Central memory CD8-positive, alpha-beta T cell (primary cell): ENCODE data around the gene TFRC.

Experiments used
- ATAC-seq: fragments of 150-1000 bp; cut with Tn5 transposase; replicated peaks from 2 replicates; pipeline ENCODE4 v1.10.0; 2022; ENCODE audit warnings: mild to moderate bottlenecking, moderate FRiP score, moderate number of reproducible peaks; ENCODE audit not compliant: poor library complexity, severe bottlenecking; ENCODE audit errors: extremely low read depth
- DNase-seq, 2 donors: peaks; one replicate each; pipeline ENCODE4 v3.0.0; 2021; ENCODE audit warnings: low spot score in 2 of 2
- H3K27ac Mint-ChIP-seq: one replicate; pipeline ENCODE4 v1.8.0; 2022; ENCODE audit warnings: low read depth, mild to moderate bottlenecking, moderate library complexity, mixed read lengths
- H3K27me3 Mint-ChIP-seq: one replicate; pipeline ENCODE4 v1.8.0; 2022; ENCODE audit warnings: mixed read lengths
- H3K36me3 Mint-ChIP-seq: one replicate; pipeline ENCODE4 v1.8.0; 2022; ENCODE audit warnings: mild to moderate bottlenecking, moderate library complexity, mixed read lengths; ENCODE audit not compliant: insufficient read depth
- H3K4me1 Mint-ChIP-seq: one replicate; pipeline ENCODE4 v1.8.0; 2022; ENCODE audit warnings: mixed read lengths
- H3K4me3 Mint-ChIP-seq: one replicate; pipeline ENCODE4 v1.8.0; 2022; ENCODE audit warnings: mild to moderate bottlenecking, moderate library complexity, mixed read lengths
- H3K9me3 Mint-ChIP-seq: one replicate; pipeline ENCODE4 v1.8.0; 2022; ENCODE audit warnings: mixed read lengths

TFRC gene

GRCh38 chr3:196081834-196082618, at the start of gene TFRC:
Gene TFRC (minus strand): TSS chr3:196082090. CDS start chr3:196077099, 4,991 bp downstream.
- DNase-seq (peak; percentile 84 to 88), ATAC-seq (peak; percentile 93)
- peak within 1 kb of the TSS; percentile 88 for H3K27ac Mint-ChIP-seq
- peak within 1 kb of the TSS; percentile 92 for H3K4me3 Mint-ChIP-seq
- peaks cover 47% of the 10 kb centered on the region for H3K4me1 Mint-ChIP-seq
- peaks cover 19% of the 10 kb centered on the region for H3K36me3 Mint-ChIP-seq
- H3K9me3 Mint-ChIP-seq = no peaks in the 10 kb centered on the region
- no peaks in the 10 kb centered on the region for H3K27me3 Mint-ChIP-seq

DNA sequence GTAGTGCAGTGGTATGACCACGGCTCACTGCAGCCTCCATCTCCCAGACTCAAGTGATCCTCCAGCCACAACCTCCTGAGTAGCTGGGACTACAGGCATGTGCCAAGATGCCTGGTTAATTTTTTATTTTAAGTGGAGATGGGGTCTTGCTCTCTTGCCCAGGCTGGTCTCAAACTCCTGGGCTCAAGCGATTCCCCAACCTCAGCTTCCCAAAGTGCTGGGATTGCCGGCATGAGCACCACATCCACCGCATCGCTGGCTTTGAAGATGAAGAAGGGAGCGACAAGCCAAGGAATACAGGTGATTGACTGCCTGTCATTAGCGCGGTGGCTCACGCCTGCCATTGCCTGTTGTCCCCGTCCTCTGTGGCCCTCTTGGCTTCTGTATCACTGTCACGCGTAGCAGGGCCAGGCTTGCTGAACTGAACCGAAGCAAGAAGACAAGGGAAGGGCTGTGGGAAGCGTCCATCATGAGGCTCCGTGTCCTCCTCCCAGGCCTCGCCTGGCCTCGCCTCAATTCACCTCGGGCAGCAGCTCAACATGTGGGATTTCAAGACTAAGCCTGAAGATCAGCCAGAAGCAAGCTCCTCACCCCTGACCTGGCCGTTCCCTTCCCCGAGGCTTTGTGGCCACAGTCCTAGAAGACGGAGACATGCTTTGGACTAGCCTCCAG, 46.4 kb upstream of the TFRC start:
- ATAC-seq = no peak

DNA sequence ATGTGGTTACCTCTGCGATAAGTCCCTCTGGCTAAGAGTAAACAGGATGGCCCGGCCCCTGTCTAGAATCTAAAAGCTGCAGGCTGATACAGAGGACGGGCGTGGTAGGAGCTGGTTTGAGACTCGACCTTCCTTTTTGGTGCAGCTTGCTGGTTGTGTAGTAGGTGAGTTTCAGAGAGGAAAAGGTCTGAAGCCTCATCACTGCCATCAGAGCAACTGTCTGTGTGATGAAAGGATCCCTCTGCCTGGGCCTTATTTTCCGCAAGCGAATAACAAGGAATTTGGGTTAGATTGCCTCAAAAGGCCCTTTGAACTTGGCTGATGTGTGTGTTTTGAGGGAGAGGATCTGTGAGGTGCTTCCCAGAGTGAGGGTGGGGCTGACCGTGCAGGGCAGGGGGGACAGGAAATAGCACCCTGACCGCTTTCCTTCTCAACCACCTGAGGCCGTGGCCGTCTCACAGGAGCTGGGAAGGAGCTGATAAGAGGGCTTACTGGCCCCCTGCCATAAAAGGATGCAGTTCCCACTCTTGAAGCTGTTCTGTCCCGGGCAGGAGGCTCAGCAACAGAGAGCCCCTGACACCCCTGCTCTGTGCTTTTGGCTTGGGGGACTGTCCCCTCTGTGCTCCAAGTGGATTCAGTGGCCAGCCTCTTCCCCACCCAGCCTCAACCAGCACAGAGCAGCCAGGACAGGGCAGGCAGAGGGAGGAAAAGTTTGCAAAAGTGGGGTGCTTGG, 45.6 kb upstream of the TFRC start:
- Mint-ChIP-seq H3K4me3 (peak overlapping the region; percentile 59), H3K9me3 (no peaks in the 10 kb centered on the region), H3K27me3 (no peaks in the 10 kb centered on the region), H3K27ac (peak overlapping the region; percentile 85), H3K4me1 (peaks cover 33% of the 10 kb centered on the region), H3K36me3 (peaks cover 3% of the 10 kb centered on the region)
- ATAC-seq (peak; percentile 78), DNase-seq (peak in 1 of 2 donors; percentile 26)

More for the DNA sequence above, 46.4 kb upstream of the TFRC start:
- peaks cover 3% of the 10 kb centered on the region for H3K36me3 Mint-ChIP-seq
- H3K9me3 Mint-ChIP-seq = no peaks in the 10 kb centered on the region
- peaks cover 27% of the 10 kb centered on the region for H3K4me1 Mint-ChIP-seq
- H3K27me3 Mint-ChIP-seq = no peaks in the 10 kb centered on the region
- H3K4me3 Mint-ChIP-seq = no peak overlapping the region
- peak overlapping the region; percentile 51 for H3K27ac Mint-ChIP-seq
- DNase-seq = no peak

DNA sequence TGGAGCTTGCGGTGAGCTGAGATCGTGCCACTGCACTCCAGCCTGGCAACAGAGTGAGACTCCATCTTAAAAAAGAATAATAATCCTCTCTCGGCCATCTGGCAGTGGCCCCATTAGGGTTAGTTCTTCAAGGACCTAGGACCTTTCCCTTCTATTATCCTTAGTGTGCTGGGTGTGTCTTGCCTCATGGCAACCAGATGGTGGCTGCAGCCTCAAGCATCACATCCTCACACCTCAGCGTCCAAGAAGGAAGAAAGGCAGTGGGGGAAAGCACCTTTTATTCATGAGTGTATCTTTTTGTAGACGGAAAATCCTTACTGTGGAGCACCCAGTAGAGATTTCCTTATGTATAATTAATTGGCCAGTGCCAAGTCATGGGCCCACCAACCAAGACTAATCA, 42.7 kb upstream of the TFRC start:
- Mint-ChIP-seq H3K9me3 (no peaks in the 10 kb centered on the region), H3K36me3 (peaks cover 5% of the 10 kb centered on the region), H3K4me1 (peaks cover 47% of the 10 kb centered on the region), H3K27ac (no peak overlapping the region), H3K4me3 (no peak overlapping the region), H3K27me3 (no peaks in the 10 kb centered on the region)
- ATAC-seq = no peak
- DNase-seq = no peak

DNA sequence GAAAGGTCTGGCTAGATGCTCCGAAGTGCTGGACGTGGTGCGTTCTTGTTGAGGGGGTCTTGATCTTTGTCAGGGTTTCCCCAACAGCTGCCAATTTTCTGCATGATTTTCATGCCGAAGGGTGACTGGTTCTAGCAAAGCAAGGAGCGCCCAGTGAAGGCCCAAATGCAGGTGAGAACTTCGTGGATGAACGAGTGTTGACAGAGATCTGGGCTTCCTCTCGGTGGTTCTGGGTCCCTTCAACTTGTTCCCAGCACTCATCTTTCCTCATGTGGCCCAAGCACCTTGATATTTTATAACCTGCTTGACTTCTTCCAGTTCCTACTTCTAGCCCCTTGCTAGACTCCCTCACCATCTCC, 40.8 kb upstream of the TFRC start:
- DNase-seq = no peak
- no peak overlapping the region for H3K27ac Mint-ChIP-seq
- peaks cover 3% of the 10 kb centered on the region for H3K36me3 Mint-ChIP-seq
- peaks cover 33% of the 10 kb centered on the region for H3K4me1 Mint-ChIP-seq
- ATAC-seq = no peak
- H3K4me3 Mint-ChIP-seq = no peak overlapping the region
- H3K9me3 Mint-ChIP-seq = no peaks in the 10 kb centered on the region
- no peaks in the 10 kb centered on the region for H3K27me3 Mint-ChIP-seq

DNA sequence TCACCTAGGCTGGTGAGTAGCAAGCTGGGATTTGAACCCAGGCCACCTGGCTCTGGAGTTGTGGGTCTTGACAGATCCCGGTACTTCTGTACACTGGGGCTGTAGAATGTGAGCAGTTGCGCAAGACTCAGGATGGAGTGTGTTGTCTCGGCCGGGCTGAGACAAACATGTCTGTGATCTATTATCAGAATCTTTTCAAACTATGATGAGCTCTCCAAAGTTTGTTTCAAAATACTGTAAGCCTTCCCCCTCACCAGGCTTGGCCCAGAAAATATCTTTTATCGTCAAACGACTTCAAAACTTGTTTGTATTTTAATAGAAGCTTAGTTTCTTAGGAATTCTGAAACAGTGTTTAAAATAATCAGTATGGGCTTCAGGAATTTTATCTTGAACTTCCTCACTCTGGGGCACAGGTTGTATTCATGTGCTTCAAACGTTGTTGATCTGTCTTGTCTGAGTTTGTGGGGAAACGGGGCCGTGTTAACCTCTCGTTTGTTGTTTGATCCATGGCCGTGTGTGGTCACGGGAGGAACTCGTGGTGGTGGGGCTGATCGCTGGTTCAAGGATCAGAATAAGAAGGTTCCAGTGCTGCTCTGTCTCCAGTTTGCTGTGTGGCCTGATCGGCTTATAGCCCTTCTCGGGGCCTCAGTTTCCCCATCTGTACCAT, 40.3 kb upstream of the TFRC start:
- Mint-ChIP-seq H3K27me3 (no peaks in the 10 kb centered on the region), H3K27ac (no peak overlapping the region), H3K36me3 (peaks cover 3% of the 10 kb centered on the region), H3K9me3 (no peaks in the 10 kb centered on the region), H3K4me1 (peaks cover 28% of the 10 kb centered on the region), H3K4me3 (no peak overlapping the region)
- DNase-seq (no peak), ATAC-seq (no peak)

- H3K27ac Mint-ChIP-seq = no peak overlapping the region
- no peaks in the 10 kb centered on the region for H3K9me3 Mint-ChIP-seq
- no peak for DNase-seq
- no peak overlapping the region for H3K4me3 Mint-ChIP-seq
- peaks cover 3% of the 10 kb centered on the region for H3K36me3 Mint-ChIP-seq
- H3K27me3 Mint-ChIP-seq = no peaks in the 10 kb centered on the region
- peaks cover 21% of the 10 kb centered on the region for H3K4me1 Mint-ChIP-seq
- no peak for ATAC-seq
Measured at GRCh38 chr3:196121066-196121465, 39.2 kb upstream of the TFRC start.

GRCh38 chr3:196120291-196120951, 38.5 kb upstream of the TFRC start:
- ATAC-seq (no peak), DNase-seq (no peak)
- Mint-ChIP-seq H3K27me3 (no peaks in the 10 kb centered on the region), H3K4me3 (no peak overlapping the region), H3K27ac (no peak overlapping the region), H3K4me1 (peaks cover 21% of the 10 kb centered on the region), H3K9me3 (no peaks in the 10 kb centered on the region), H3K36me3 (peaks cover 3% of the 10 kb centered on the region)

- Mint-ChIP-seq H3K4me3 (no peak overlapping the region), H3K4me1 (peaks cover 15% of the 10 kb centered on the region), H3K27me3 (no peaks in the 10 kb centered on the region), H3K27ac (peak overlapping the region; percentile 59), H3K9me3 (no peaks in the 10 kb centered on the region), H3K36me3 (peaks cover 2% of the 10 kb centered on the region)
- no peak for ATAC-seq
- DNase-seq = no peak
Measured at GRCh38 chr3:196117809-196118208, 35.9 kb upstream of the TFRC start.

DNA sequence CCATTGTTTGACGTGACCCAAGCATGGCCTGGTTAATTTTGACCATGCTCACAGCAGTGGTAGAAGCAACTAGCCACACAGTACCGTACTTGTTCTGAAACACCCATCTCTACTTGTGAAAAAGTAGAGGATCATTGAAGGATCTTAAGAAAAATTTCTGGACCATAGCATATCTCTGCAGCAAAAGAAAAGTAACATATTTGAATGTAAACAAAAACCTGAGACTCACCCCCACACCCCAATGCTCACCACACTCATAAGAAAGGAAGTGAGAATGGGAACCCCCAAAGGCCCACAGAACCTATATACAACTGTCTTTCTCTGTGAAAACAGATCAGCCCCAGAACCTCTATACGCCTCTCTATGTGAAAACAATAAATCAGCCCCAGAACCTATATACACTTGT, 33.8 kb upstream of the TFRC start:
- Mint-ChIP-seq H3K4me1 (peaks cover 4% of the 10 kb centered on the region), H3K27ac (no peak overlapping the region), H3K27me3 (no peaks in the 10 kb centered on the region), H3K9me3 (no peaks in the 10 kb centered on the region), H3K36me3 (no peaks in the 10 kb centered on the region), H3K4me3 (no peak overlapping the region)
- DNase-seq = peak in 1 of 2 donors; percentile 15
- ATAC-seq = peak; percentile 66

- H3K27me3 Mint-ChIP-seq = no peaks in the 10 kb centered on the region
- no peak overlapping the region for H3K4me3 Mint-ChIP-seq
- H3K36me3 Mint-ChIP-seq = no peaks in the 10 kb centered on the region
- no peaks in the 10 kb centered on the region for H3K9me3 Mint-ChIP-seq
- H3K4me1 Mint-ChIP-seq = no peaks in the 10 kb centered on the region
- no peak for DNase-seq
- no peak overlapping the region for H3K27ac Mint-ChIP-seq
- ATAC-seq = peak; percentile 60
Measured at GRCh38 chr3:196111939-196112386, 30.1 kb upstream of the TFRC start.
